NCI-H1417 (cell line): Measurements from ENCODE around the gene GATA1.
A peak's percentile ranks its signal among the peaks of the same experiment; 100 is the strongest.
"Not testable (repeated sequence)": the region's sequence is repeated elsewhere in the genome, so short reads cannot be mapped to it uniquely, and the experiment has no call there.

Experiments used
- DNase-seq, 3 experiments: peaks; one replicate each; lab custom pipeline; 2025; lab: John Stamatoyannopoulos, UW

The GATA1 gene

GRCh38 chrX:48814722-48815121, 28.3 kb downstream of the GATA1 start:
- DNase-seq: no peak

GRCh38 chrX:48815266-48815665, 28.9 kb downstream of the GATA1 start:
- DNase-seq: no peak

GRCh38 chrX:48816014-48816810, 29.8 kb downstream of the GATA1 start:
- no peak for DNase-seq

- DNase-seq: no peak
Observed at GRCh38 chrX:48818098-48818497, 31.7 kb downstream of the GATA1 start.

- DNase-seq: no peak
Observed at GRCh38 chrX:48818866-48819265, 32.5 kb downstream of the GATA1 start.

- not testable (repeated sequence) for DNase-seq
Observed at GRCh38 chrX:48819394-48819793, 33.0 kb downstream of the GATA1 start.

GRCh38 chrX:48823053-48823452, 36.7 kb downstream of the GATA1 start:
- DNase-seq: no peak

GRCh38 chrX:48824066-48824465, 37.7 kb downstream of the GATA1 start:
- DNase-seq: no peak

- DNase-seq: no peak
Observed at GRCh38 chrX:48826135-48826875, 39.9 kb downstream of the GATA1 start, which contains the start of gene ERAS. ERAS (plus strand) TSS chrX:48826513; CDS start chrX:48829124, 2,611 bp downstream.

GRCh38 chrX:48826876-48827653, 40.7 kb downstream of the GATA1 start:
- no peak for DNase-seq

GRCh38 chrX:48827654-48827968, 41.2 kb downstream of the GATA1 start:
- no peak for DNase-seq

GRCh38 chrX:48829016-48829735, 42.8 kb downstream of the GATA1 start:
- DNase-seq: no peak

GRCh38 chrX:48831136-48831908, 44.9 kb downstream of the GATA1 start:
- no peak for DNase-seq

- no peak for DNase-seq
Observed at GRCh38 chrX:48831909-48832291, 45.5 kb downstream of the GATA1 start.

GRCh38 chrX:48833542-48834138, 47.2 kb downstream of the GATA1 start:
- peak in 1 of 3 experiments; percentile 33 for DNase-seq

- DNase-seq: peak in 1 of 3 experiments; percentile 66
Observed at GRCh38 chrX:48834383-48834709, 48.0 kb downstream of the GATA1 start.

- DNase-seq: peak; percentile 59 to 94 (median 78)
Observed at GRCh38 chrX:48835524-48836329, 49.3 kb downstream of the GATA1 start, which contains the start of gene PCSK1N. PCSK1N (minus strand) TSS chrX:48835610; CDS start chrX:48835532, 78 bp downstream.

GRCh38 chrX:48839686-48840085, 53.3 kb downstream of the GATA1 start:
- no peak for DNase-seq
